ENCODE data around the gene L3MBTL4. TPM values are rescaled to one million over a fixed set of nuclear protein-coding genes. Genes with fewer than 3 reads are reported as not detected.

Gene L3MBTL4
- total and polyA plus RNA-seq, 12 donors, result 3.9 to 22.6 (median 8.7) TPM

- Histone ChIP-seq H3K9me3 (replicated peaks in 1 of 3) (no peaks in the 10 kb centered on the region), H3K4me1 (replicated peaks in 1 of 2) (no peaks in the 10 kb centered on the region), H3K36me3 (replicated peaks in 1 of 2) (no peaks in the 10 kb centered on the region), H3K4me3 (no peak overlapping the region), H3K27me3 (no peaks in the 10 kb centered on the region), H3K27ac (no peak overlapping the region)
- 75 to 96% (median 78%) methylated on average over 3 of the region's 3 CpGs for WGBS, 4 donors
- TF ChIP-seq POLR2A (IDR thresholded peaks at IDR 0.05) (no peak), CTCF (IDR thresholded peaks at IDR 0.05) (no peak)
- intact Hi-C loops (cut with DNase I), result no loop called here
- DNase-seq, result no peak
Measured at GRCh38 chr18:6069103-6069502, 345.6 kb downstream of the L3MBTL4 start.

GRCh38 chr18:6060149-6060548 lies 354.6 kb downstream of the L3MBTL4 start:
- Histone ChIP-seq H3K4me3 (no peak overlapping the region), H3K27ac (no peak overlapping the region), H3K36me3 (replicated peaks in 1 of 2) (no peaks in the 10 kb centered on the region), H3K27me3 (no peaks in the 10 kb centered on the region), H3K4me1 (replicated peaks in 1 of 2) (no peaks in the 10 kb centered on the region), H3K9me3 (replicated peaks in 1 of 3) (no peaks in the 10 kb centered on the region)
- DNase-seq, result no peak
- intact Hi-C loops (cut with DNase I), result no loop called here
- TF ChIP-seq CTCF (IDR thresholded peaks at IDR 0.05) (no peak), POLR2A (IDR thresholded peaks at IDR 0.05) (no peak)
- 93 to 99% (median 97%) methylated on average over 4 of the region's 4 CpGs for WGBS, 4 donors

DNA sequence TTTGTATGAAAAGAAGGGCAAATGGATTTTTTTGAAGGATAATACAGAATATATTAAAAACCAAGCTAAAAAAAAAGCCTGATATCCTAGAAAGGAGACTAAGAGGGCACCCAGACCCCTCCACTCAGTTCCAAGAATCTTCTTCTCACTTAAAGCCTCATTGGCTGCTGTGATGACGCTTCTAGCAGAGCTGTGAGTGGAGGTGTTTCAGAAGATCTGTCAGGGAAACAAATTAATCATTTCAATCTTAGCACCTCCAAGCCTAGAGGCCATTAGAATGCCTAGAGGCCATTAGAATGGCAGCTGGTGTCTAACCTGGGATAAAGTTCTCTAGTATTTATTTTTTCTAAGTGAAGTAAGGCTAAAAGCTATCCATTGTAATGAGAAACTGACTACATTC lies 355.2 kb downstream of the L3MBTL4 start:
- Histone ChIP-seq H3K27me3 (no peaks in the 10 kb centered on the region), H3K4me1 (replicated peaks in 1 of 2) (no peaks in the 10 kb centered on the region), H3K36me3 (replicated peaks in 1 of 2) (no peaks in the 10 kb centered on the region), H3K9me3 (replicated peaks in 1 of 3) (no peaks in the 10 kb centered on the region), H3K27ac (no peak overlapping the region), H3K4me3 (no peak overlapping the region)
- intact Hi-C loops (cut with DNase I), result no loop called here
- DNase-seq, result no peak
- WGBS, 4 donors, result 85 to 100% (median 88%) methylated on average over 1 of the region's 1 CpG
- TF ChIP-seq CTCF (IDR thresholded peaks at IDR 0.05), result no peak

- Histone ChIP-seq H3K27ac (no peak overlapping the region), H3K4me1 (replicated peaks in 1 of 2) (no peaks in the 10 kb centered on the region), H3K9me3 (replicated peaks in 1 of 3) (no peaks in the 10 kb centered on the region), H3K4me3 (no peak overlapping the region), H3K36me3 (replicated peaks in 1 of 2) (no peaks in the 10 kb centered on the region), H3K27me3 (no peaks in the 10 kb centered on the region)
- no peak for DNase-seq
- 70 to 81% (median 74%) methylated on average over 6 of the region's 6 CpGs for WGBS, 4 donors
- intact Hi-C loops (cut with DNase I), result no loop called here
- TF ChIP-seq CTCF (IDR thresholded peaks at IDR 0.05), result no peak
- TF ChIP-seq POLR2A (IDR thresholded peaks at IDR 0.05), result no peak
Measured at GRCh38 chr18:6058941-6059340, 355.8 kb downstream of the L3MBTL4 start.

All from adrenal gland (tissue), 12 donors.